Measurements from ENCODE around the gene RELN. TPM values are rescaled to one million over a fixed set of nuclear protein-coding genes. Genes with fewer than 3 reads are reported as not detected.

Gene RELN
- total and polyA plus RNA-seq, 2 donors (not counting 1 experiment from before 2014, with no cell fraction given), result not detected

- H4K20me1 ChIP-seq (ENCODE audit: control insufficient read depth, insufficient read depth, low read length, poor library complexity, severe bottlenecking), result no peaks in the 10 kb centered on the region
- Mint-ChIP-seq H3K4me3 (no peak overlapping the region), H3K9me3 (ENCODE audit: insufficient read depth) (no peaks in the 10 kb centered on the region), H3K27me3 (peaks cover 43% of the 10 kb centered on the region), H3K4me1 (peaks cover 13% of the 10 kb centered on the region), H3K27ac (no peak overlapping the region)
- ATAC-seq (ENCODE audit: low read depth) (no peak), DNase-seq (no peak)
- TF ChIP-seq EZH2 (IDR thresholded peaks at IDR 0.05; ENCODE audit: borderline replicate concordance, insufficient read depth, low read depth, low read length, poor library complexity, severe bottlenecking), result no peak
- no peak for TF ChIP-seq CTCF (IDR thresholded peaks at IDR 0.05)
- intact Hi-C loops (cut with micrococcal nuclease), result no loop called here
- H2AFZ ChIP-seq (ENCODE audit: insufficient read depth, low read depth, low read length, poor library complexity, severe bottlenecking), result no peak overlapping the region
- no CpG with 5 or more reads among the region's 2 CpGs for WGBS (ENCODE audit: insufficient coverage)
- H3K79me2 ChIP-seq (ENCODE audit: control insufficient read depth, insufficient read depth, low read length), result no peaks in the 10 kb centered on the region
- ChIA-PET POLR2A (no interaction called here), CTCF (no interaction called here)
- H3K4me1 ChIP-seq (ENCODE audit: control insufficient read depth in 2 of 2, insufficient read depth in 2 of 2, low read length in 2 of 2), result peaks cover 7 to 8% of the 10 kb centered on the region in 2 donors
- no peak overlapping the region for H3K4me3 ChIP-seq (ENCODE audit: control extremely low read depth in 1 of 5, extremely low read depth in 1 of 5, insufficient read depth in 1 of 5, low read depth in 2 of 5, low read length in 4 of 5)
- H3K27ac ChIP-seq (ENCODE audit: low read length in 2 of 2), result no peak overlapping the region
- no peak overlapping the region for H3K4me2 ChIP-seq (replicated peaks; ENCODE audit: low read depth, low read length, poor library complexity, severe bottlenecking)
- H3K27me3 ChIP-seq (replicated peaks in 1 of 4; ENCODE audit: control extremely low read depth in 1 of 4, control insufficient read depth in 3 of 4, insufficient read depth in 4 of 4, low read length in 3 of 4), result peaks cover 0 to 32% (median 10%) of the 10 kb centered on the region in 4 experiments
- no peaks in the 10 kb centered on the region for H3K36me3 ChIP-seq (replicated peaks in 1 of 2; ENCODE audit: control extremely low read depth in 1 of 2, control insufficient read depth in 1 of 2, extremely low read depth in 1 of 2, insufficient read depth in 2 of 2, low read length in 1 of 2)
- no peak overlapping the region for H3K9ac ChIP-seq (ENCODE audit: low read length)
- H3K9me3 ChIP-seq (ENCODE audit: control extremely low read depth in 1 of 3, control insufficient read depth in 2 of 3, insufficient read depth in 1 of 3, low read length in 2 of 3), result no peaks in the 10 kb centered on the region
Measured at GRCh38 chr7:103991406-103991805, 1.9 kb upstream of the RELN start.

GRCh38 chr7:103990991-103991390 is 1.5 kb upstream of the RELN start:
- no peak for DNase-seq
- Histone ChIP-seq H2AFZ (ENCODE audit: insufficient read depth, low read depth, low read length, poor library complexity, severe bottlenecking) (no peak overlapping the region), H4K20me1 (ENCODE audit: control insufficient read depth, insufficient read depth, low read length, poor library complexity, severe bottlenecking) (no peaks in the 10 kb centered on the region), H3K9me3 (ENCODE audit: control extremely low read depth in 1 of 3, control insufficient read depth in 2 of 3, insufficient read depth in 1 of 3, low read length in 2 of 3) (no peaks in the 10 kb centered on the region), H3K27ac (ENCODE audit: low read length in 2 of 2) (no peak overlapping the region), H3K4me2 (replicated peaks; ENCODE audit: low read depth, low read length, poor library complexity, severe bottlenecking) (no peak overlapping the region), H3K4me3 (ENCODE audit: control extremely low read depth in 1 of 5, extremely low read depth in 1 of 5, insufficient read depth in 1 of 5, low read depth in 2 of 5, low read length in 4 of 5) (no peak overlapping the region), H3K79me2 (ENCODE audit: control insufficient read depth, insufficient read depth, low read length) (no peaks in the 10 kb centered on the region), H3K27me3 (replicated peaks in 1 of 4; ENCODE audit: control extremely low read depth in 1 of 4, control insufficient read depth in 3 of 4, insufficient read depth in 4 of 4, low read length in 3 of 4) (peaks cover 0 to 32% (median 10%) of the 10 kb centered on the region in 4 experiments), H3K36me3 (replicated peaks in 1 of 2; ENCODE audit: control extremely low read depth in 1 of 2, control insufficient read depth in 1 of 2, extremely low read depth in 1 of 2, insufficient read depth in 2 of 2, low read length in 1 of 2) (no peaks in the 10 kb centered on the region), H3K4me1 (ENCODE audit: control insufficient read depth in 2 of 2, insufficient read depth in 2 of 2, low read length in 2 of 2) (peaks cover 7 to 8% of the 10 kb centered on the region in 2 donors), H3K9ac (ENCODE audit: low read length) (no peak overlapping the region)
- TF ChIP-seq CTCF (IDR thresholded peaks at IDR 0.05), result no peak
- TF ChIP-seq EZH2 (IDR thresholded peaks at IDR 0.05; ENCODE audit: borderline replicate concordance, insufficient read depth, low read depth, low read length, poor library complexity, severe bottlenecking), result no peak
- CTCF ChIA-PET, result no interaction called here
- POLR2A ChIA-PET, result no interaction called here
- peaks cover 13% of the 10 kb centered on the region for H3K4me1 Mint-ChIP-seq
- H3K27me3 Mint-ChIP-seq, result peaks cover 44% of the 10 kb centered on the region
- no peaks in the 10 kb centered on the region for H3K9me3 Mint-ChIP-seq (ENCODE audit: insufficient read depth)
- ATAC-seq (ENCODE audit: low read depth), result no peak
- H3K4me3 Mint-ChIP-seq, result no peak overlapping the region
- no CpG with 5 or more reads among the region's 4 CpGs for WGBS (ENCODE audit: insufficient coverage)
- no peak overlapping the region for H3K27ac Mint-ChIP-seq
- intact Hi-C loops (cut with micrococcal nuclease), result no loop called here

All from B cell (primary cell).